HEK293T (cell line): Measurements from ENCODE around the gene PGA4.

Source experiments
- FOXA1 ChIP-seq: fragments of 450-650 bp; IDR thresholded peaks from 2 replicates; pipeline ENCODE4 v1.6.1; 2016; ENCODE audit warnings: mild to moderate bottlenecking
- FOXK2 ChIP-seq: fragments of 450-650 bp; IDR thresholded peaks from 2 replicates; pipeline ENCODE4 v1.6.1; 2016; ENCODE audit warnings: mild to moderate bottlenecking
- L3MBTL2 ChIP-seq: fragments of 450-650 bp; conservative IDR thresholded peaks from 2 replicates; pipeline ENCODE4 v1.6.1; 2016; ENCODE audit warnings: mild to moderate bottlenecking
- PKNOX1 ChIP-seq: fragments of 450-650 bp; IDR thresholded peaks from 2 replicates; pipeline ENCODE4 v1.6.1; 2016
- SP1 ChIP-seq: fragments of 450-650 bp; IDR thresholded peaks from 2 replicates; pipeline ENCODE4 v1.6.1; 2017
- SUZ12 ChIP-seq: fragments of 450-650 bp; IDR thresholded peaks from 2 replicates; pipeline ENCODE4 v1.6.1; 2016; ENCODE audit warnings: mild to moderate bottlenecking
- TARDBP ChIP-seq: fragments of 450-650 bp; IDR thresholded peaks from 2 replicates; pipeline ENCODE4 v1.6.1; 2016

DNA sequence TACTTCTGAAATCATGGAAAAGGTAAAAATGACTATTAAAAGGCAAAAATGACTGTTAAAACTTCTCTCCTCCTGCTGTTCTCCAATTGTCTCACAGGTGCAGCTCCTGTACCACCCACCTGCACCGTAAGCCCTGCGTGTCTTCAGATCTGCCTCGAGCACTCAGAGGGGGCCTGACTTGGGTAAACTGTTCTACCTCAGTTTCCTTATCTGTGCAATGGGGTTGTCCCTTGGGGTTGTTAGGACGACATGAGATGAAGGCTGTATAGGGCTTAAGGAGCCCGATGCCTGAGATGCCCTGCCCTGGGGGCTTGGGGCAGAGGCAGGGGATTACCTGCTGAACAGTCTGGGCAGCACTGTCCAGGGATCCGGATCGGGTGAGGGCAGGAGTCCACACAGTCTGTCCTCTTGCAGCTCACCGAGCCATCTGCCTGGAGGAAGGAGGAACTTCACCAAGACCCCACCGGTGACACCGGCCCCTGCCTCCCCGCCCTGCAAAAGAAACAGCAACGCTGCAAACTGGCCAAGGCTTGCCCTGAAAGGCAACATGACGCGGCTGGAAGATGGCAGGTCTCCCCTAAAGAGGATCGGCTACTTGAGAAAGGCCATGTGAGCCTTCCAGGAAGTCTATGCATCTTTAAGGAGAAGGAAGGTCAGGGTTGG, 46.6 kb downstream of the PGA4 start:
- TF ChIP-seq TARDBP (no peak), SUZ12 (no peak), PKNOX1 (no peak), SP1 (no peak), L3MBTL2 (no peak), FOXA1 (no peak), FOXK2 (no peak)
